ENCODE results near the gene ZNF385D. TPM values are rescaled to one million over a fixed set of nuclear protein-coding genes. Genes with fewer than 3 reads are reported as not detected.

The ZNF385D gene
- total RNA-seq, 1 experiment from 2014 or later: 0.28 TPM

DNA sequence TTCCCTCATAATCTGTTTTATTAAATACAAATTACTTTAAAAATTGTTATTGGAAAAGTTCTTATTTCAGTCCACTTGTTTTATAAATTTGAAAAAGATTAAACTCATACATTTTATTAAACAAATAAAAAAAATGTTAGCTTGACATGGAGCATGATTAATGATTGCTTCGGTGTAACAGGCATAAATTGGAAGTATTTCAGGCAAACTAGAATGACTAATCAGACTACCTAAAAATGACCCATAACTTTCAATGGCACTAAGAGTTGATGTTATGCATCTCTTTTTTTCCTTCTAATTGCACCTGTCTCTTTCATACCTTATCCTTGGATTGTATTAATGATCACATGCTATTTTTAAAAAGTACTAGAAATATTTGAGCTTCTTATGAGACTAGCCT lies 343.3 kb downstream of the ZNF385D start:
- H3K79me2 ChIP-seq (ENCODE audit: low read depth): no peaks in the 10 kb centered on the region
- H3K4me2 ChIP-seq: no peak overlapping the region
- POLR2A ChIA-PET (ENCODE audit: unreplicated experiment): no interaction called here
- CTCF ChIA-PET: no interaction called here
- intact Hi-C loops (cut with micrococcal nuclease; ENCODE audit: unreplicated experiment): no loop called here
- H3F3A ChIP-seq (ENCODE audit: insufficient read depth, low read depth): no peaks in the 10 kb centered on the region
- no peaks in the 10 kb centered on the region for H3K9me2 ChIP-seq (ENCODE audit: insufficient read depth)
- DNase-seq: no peak
- no peak overlapping the region for H3K27ac ChIP-seq
- H3K9me3 ChIP-seq (ENCODE audit: insufficient read depth, low read depth): no peaks in the 10 kb centered on the region
- no peaks in the 10 kb centered on the region for H3K36me3 ChIP-seq (ENCODE audit: low read depth)
- no peaks in the 10 kb centered on the region for H3K4me1 ChIP-seq (replicated peaks; ENCODE audit: insufficient read depth)
- no peaks in the 10 kb centered on the region for H4K20me1 ChIP-seq (ENCODE audit: insufficient read depth)
- no peak overlapping the region for H2AFZ ChIP-seq
- no peak overlapping the region for H3K4me3 ChIP-seq
- no peaks in the 10 kb centered on the region for H3K27me3 ChIP-seq (ENCODE audit: insufficient read depth, low read depth)
- TF ChIP-seq, protein P1, sequence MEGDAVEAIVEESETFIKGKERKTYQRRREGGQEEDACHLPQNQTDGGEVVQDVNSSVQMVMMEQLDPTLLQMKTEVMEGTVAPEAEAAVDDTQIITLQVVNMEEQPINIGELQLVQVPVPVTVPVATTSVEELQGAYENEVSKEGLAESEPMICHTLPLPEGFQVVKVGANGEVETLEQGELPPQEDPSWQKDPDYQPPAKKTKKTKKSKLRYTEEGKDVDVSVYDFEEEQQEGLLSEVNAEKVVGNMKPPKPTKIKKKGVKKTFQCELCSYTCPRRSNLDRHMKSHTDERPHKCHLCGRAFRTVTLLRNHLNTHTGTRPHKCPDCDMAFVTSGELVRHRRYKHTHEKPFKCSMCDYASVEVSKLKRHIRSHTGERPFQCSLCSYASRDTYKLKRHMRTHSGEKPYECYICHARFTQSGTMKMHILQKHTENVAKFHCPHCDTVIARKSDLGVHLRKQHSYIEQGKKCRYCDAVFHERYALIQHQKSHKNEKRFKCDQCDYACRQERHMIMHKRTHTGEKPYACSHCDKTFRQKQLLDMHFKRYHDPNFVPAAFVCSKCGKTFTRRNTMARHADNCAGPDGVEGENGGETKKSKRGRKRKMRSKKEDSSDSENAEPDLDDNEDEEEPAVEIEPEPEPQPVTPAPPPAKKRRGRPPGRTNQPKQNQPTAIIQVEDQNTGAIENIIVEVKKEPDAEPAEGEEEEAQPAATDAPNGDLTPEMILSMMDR (conservative IDR thresholded peaks at IDR 0.05): no peak
- TF ChIP-seq EZH2 (IDR thresholded peaks at IDR 0.05; ENCODE audit: low read depth): no peak
- no TSS peak for BruUV-seq (replicated peaks)

DNA sequence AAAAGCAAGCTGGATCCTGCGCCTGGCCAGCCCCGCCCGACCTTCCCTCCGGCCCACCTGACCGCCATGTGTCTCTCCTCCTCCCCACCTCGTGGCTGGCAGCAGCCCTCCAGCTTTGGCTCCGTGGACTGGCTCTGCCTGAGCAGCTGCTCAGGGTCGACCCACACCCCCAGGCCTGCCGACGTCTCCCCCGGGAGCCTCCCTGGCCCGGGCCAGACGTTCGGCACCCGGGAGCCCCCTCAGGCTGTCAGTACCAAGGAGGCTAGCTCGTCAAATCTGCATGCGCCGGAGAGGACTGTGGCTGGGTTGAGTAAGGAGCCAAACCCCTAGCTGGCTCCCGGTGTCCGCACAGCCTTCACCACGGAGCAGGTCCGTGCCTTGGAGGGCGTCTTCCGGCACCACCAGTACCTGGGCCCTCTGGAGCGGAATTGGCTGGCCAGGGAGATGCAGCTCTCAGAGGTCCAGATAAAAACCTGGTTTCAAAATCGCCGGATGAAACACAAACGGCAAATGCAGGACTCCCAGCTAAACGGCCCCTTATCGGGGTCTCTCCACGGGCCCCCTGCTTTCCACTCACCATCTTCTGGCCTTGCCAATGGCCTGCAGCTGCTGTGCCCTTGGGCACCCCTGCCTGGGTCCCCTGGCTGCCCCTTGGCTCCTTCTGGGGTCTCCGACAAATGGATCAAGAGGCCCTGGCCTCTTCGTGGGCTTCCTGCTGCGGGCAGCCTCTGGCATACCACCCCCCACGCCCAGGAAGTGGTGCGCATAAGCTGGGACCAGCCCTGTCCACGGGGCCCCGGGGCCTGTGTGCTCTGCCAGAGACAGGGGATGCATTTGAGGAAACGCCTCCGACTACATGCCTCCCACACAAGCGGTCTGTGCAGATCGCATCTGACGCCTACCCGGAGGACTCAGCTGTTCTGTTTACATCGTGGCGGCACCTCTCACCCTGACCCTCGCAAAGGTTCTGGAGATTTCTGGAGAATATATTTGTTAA lies 345.0 kb downstream of the ZNF385D start:
- H3K79me2 ChIP-seq (ENCODE audit: low read depth): no peaks in the 10 kb centered on the region
- intact Hi-C loops (cut with micrococcal nuclease; ENCODE audit: unreplicated experiment): no loop called here
- H3K9me3 ChIP-seq (ENCODE audit: insufficient read depth, low read depth): no peaks in the 10 kb centered on the region
- no peaks in the 10 kb centered on the region for H3F3A ChIP-seq (ENCODE audit: insufficient read depth, low read depth)
- H3K4me1 ChIP-seq (replicated peaks; ENCODE audit: insufficient read depth): no peaks in the 10 kb centered on the region
- H3K4me2 ChIP-seq: no peak overlapping the region
- H3K36me3 ChIP-seq (ENCODE audit: low read depth): no peaks in the 10 kb centered on the region
- no peaks in the 10 kb centered on the region; the same call in 1 of the 2 replicates for H4K20me1 ChIP-seq (ENCODE audit: insufficient read depth)
- no peak for TF ChIP-seq EZH2 (IDR thresholded peaks at IDR 0.05; ENCODE audit: low read depth)
- TF ChIP-seq, protein P1 (conservative IDR thresholded peaks at IDR 0.05): no peak
- no TSS peak for BruUV-seq (replicated peaks)
- no peak overlapping the region for H2AFZ ChIP-seq
- no peak overlapping the region for H3K27ac ChIP-seq
- no peaks in the 10 kb centered on the region for H3K27me3 ChIP-seq (ENCODE audit: insufficient read depth, low read depth)
- no peak for DNase-seq
- no peak overlapping the region for H3K4me3 ChIP-seq
- POLR2A ChIA-PET (ENCODE audit: unreplicated experiment): no interaction called here
- CTCF ChIA-PET: no interaction called here
- H3K9me2 ChIP-seq (ENCODE audit: insufficient read depth): no peaks in the 10 kb centered on the region

DNA sequence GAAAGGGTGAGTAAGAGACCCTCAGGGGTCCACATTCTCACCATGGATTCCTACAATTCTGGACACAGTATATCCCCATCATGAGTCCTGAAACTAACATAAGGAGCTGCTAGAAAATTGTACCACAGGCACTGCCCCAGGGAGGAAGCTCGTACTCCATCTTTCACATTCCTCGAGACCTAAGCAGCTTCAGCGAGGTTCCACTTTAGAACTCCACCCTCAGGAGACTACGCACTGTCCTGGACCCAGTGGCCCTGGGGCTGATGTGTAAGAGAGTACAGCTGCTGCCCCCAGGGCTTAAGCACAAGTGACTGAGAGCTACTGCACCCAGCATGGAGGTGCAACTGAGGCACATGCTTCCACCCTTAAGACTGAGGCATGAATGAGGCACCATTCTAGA lies 352.5 kb downstream of the ZNF385D start:
- H3K36me3 ChIP-seq (ENCODE audit: low read depth): no peaks in the 10 kb centered on the region
- no peaks in the 10 kb centered on the region for H3F3A ChIP-seq (ENCODE audit: insufficient read depth, low read depth)
- H4K20me1 ChIP-seq (ENCODE audit: insufficient read depth): no peaks in the 10 kb centered on the region; the same call in 1 of the 2 replicates
- H3K4me2 ChIP-seq: no peak overlapping the region
- no TSS peak for BruUV-seq (replicated peaks)
- no peak overlapping the region for H3K4me3 ChIP-seq
- ChIA-PET POLR2A (ENCODE audit: unreplicated experiment) (no interaction called here), CTCF (no interaction called here)
- H3K27ac ChIP-seq: no peak overlapping the region
- H3K9me2 ChIP-seq (ENCODE audit: insufficient read depth): no peaks in the 10 kb centered on the region; the same call in 1 of the 2 replicates
- H2AFZ ChIP-seq: no peak overlapping the region
- DNase-seq: no peak
- H3K4me1 ChIP-seq (replicated peaks; ENCODE audit: insufficient read depth): no peaks in the 10 kb centered on the region
- H3K9me3 ChIP-seq (ENCODE audit: insufficient read depth, low read depth): no peaks in the 10 kb centered on the region
- H3K79me2 ChIP-seq (ENCODE audit: low read depth): no peaks in the 10 kb centered on the region
- H3K27me3 ChIP-seq (ENCODE audit: insufficient read depth, low read depth): no peaks in the 10 kb centered on the region
- intact Hi-C loops (cut with micrococcal nuclease; ENCODE audit: unreplicated experiment): no loop called here
- TF ChIP-seq EZH2 (IDR thresholded peaks at IDR 0.05; ENCODE audit: low read depth): no peak
- TF ChIP-seq, protein P1 (conservative IDR thresholded peaks at IDR 0.05): no peak

All from PC-9 (cell line).